Hepatocyte (in vitro differentiated cells): ENCODE measurements around the gene TNFSF12.

Experiments used
- CTCF ChIP-seq: fragments of 200-600 bp; sonication (generic); IDR thresholded peaks from 2 replicates; pipeline ENCODE4 v1.5.1; 2016; ENCODE audit warnings: antibody characterized with exemption, mild to moderate bottlenecking; ENCODE audit not compliant: poor library complexity
- EZH2phosphoT487 ChIP-seq: fragments of 200-600 bp; sonication (generic); IDR thresholded peaks from one replicate; pipeline ENCODE4 v1.6.1; 2018; ENCODE audit warnings: antibody characterized with exemption, mild to moderate bottlenecking, low read depth, moderate library complexity; ENCODE audit not compliant: unreplicated experiment, severe bottlenecking

GRCh38 chr17:7575959-7576358, 27.1 kb downstream of the TNFSF12 start:
- TF ChIP-seq CTCF (no peak), EZH2phosphoT487 (no peak)
